Endothelial cell of umbilical vein (primary cell): ENCODE results near the gene NRXN3. TPM values are rescaled to one million over a fixed set of nuclear protein-coding genes. Genes with fewer than 3 reads are reported as not detected.

Experiments used
- BruUV-seq: library from RNA; stranded (reverse); fragments of 400-500 nt; replicated peaks from 2 replicates; lab custom pipeline; 2021; lab: Mats Ljungman, UMichigan
- CTCF ChIA-PET: fragments of 300-600, 350-600 bp; sonication (Branson Sonifier 250); formaldehyde crosslinking; loops from one replicate; lab custom pipeline; 2021; ENCODE audit warnings: antibody characterized with exemption, inconsistent platforms; lab: Charles Lee
- POLR2A ChIA-PET: fragments of 300-600, 350-600 bp; sonication (Branson Sonifier 250); formaldehyde crosslinking; loops from one replicate; lab custom pipeline; 2021; ENCODE audit warnings: antibody characterized with exemption, inconsistent platforms; lab: Charles Lee
- DNase-seq: peaks from one replicate; pipeline ENCODE4 v3.0.0-alpha.2; 2011; ENCODE audit warnings: low read depth, low spot score
- FAIRE-seq: peaks from 2 replicates; lab custom pipeline; 2011; peaks lifted over from hg19 to GRCh38; lab: Jason Lieb, UNC
- H2AFZ ChIP-seq: 2 replicates; pipeline ENCODE4 v1.6.0; 2012; ENCODE audit warnings: low read depth, low read length, control low read depth, inconsistent platforms
- H3K27ac ChIP-seq: 2 replicates; pipeline ENCODE4 v1.5.1; 2011; ENCODE audit warnings: low read depth, mild to moderate bottlenecking, control low read depth, low read length, moderate library complexity; ENCODE audit not compliant: insufficient read depth
- H3K27me3 ChIP-seq, 2 experiments: 2 replicates each; pipeline versions ENCODE4 v1.6.0 to v1.6.1; 2011; ENCODE audit warnings: low read length in 2 of 2, mixed read lengths in 1 of 2; ENCODE audit not compliant: control insufficient read depth in 2 of 2, insufficient read depth in 2 of 2
- H3K36me3 ChIP-seq, 2 experiments: 2 replicates in 1 of 2; 3 replicates in 1 of 2; pipeline ENCODE4 v1.5.1; 2011; ENCODE audit warnings: low read length in 2 of 2, mild to moderate bottlenecking in 1 of 2, moderate library complexity in 1 of 2; ENCODE audit not compliant: control insufficient read depth in 2 of 2, insufficient read depth in 2 of 2; ENCODE audit errors: extremely low read depth in 1 of 2
- H3K4me1 ChIP-seq: 3 replicates; pipeline ENCODE4 v1.5.1; 2011; ENCODE audit warnings: mild to moderate bottlenecking, low read length; ENCODE audit not compliant: control insufficient read depth, insufficient read depth; ENCODE audit errors: extremely low read depth
- H3K4me2 ChIP-seq: 2 replicates; pipeline ENCODE4 v1.6.1; 2011; ENCODE audit warnings: low read length, control low read depth, mixed read lengths; ENCODE audit not compliant: insufficient read depth
- H3K4me3 ChIP-seq, 3 experiments: fragments of 200-600 bp in 1 of 3; sonication (generic), shearing (Covaris generic) in 1 of 3; replicated peaks in 1 of 3; 2 replicates each; pipeline ENCODE4 v1.5.1; 2011 to 2016; ENCODE audit warnings: control low read depth in 3 of 3, low read length in 3 of 3, mild to moderate bottlenecking in 2 of 3, inconsistent platforms in 1 of 3, low read depth in 1 of 3, moderate library complexity in 1 of 3; ENCODE audit not compliant: insufficient read depth in 1 of 3
- H3K79me2 ChIP-seq: 2 replicates; pipeline ENCODE4 v1.6.0; 2012; ENCODE audit warnings: low read length, inconsistent platforms; ENCODE audit not compliant: control insufficient read depth, insufficient read depth
- H3K9ac ChIP-seq: replicated peaks from 2 replicates; pipeline ENCODE3; 2011; ENCODE audit warnings: low read length, control low read depth; ENCODE audit not compliant: insufficient read depth; ENCODE audit errors: extremely low read depth
- H3K9me1 ChIP-seq: replicated peaks from 3 replicates; pipeline ENCODE4 v1.6.0; 2011; ENCODE audit warnings: mild to moderate bottlenecking, low read length; ENCODE audit not compliant: control insufficient read depth, insufficient read depth; ENCODE audit errors: extremely low read depth
- H3K9me3 ChIP-seq: replicated peaks from 2 replicates; pipeline ENCODE4 v1.5.1; 2012; ENCODE audit warnings: low read length, inconsistent platforms; ENCODE audit not compliant: control insufficient read depth, insufficient read depth
- H4K20me1 ChIP-seq: replicated peaks from 2 replicates; pipeline ENCODE3; 2011; ENCODE audit warnings: mild to moderate bottlenecking, low read length; ENCODE audit not compliant: control insufficient read depth, insufficient read depth; ENCODE audit errors: extremely low read depth
- CTCF ChIP-seq, 2 donors: IDR thresholded peaks; 1 replicate in 1 of 2; 2 replicates in 1 of 2; pipeline ENCODE4 v1.5.1; 2011; ENCODE audit warnings: low read length in 2 of 2, mild to moderate bottlenecking in 2 of 2, moderate library complexity in 2 of 2, control low read depth in 1 of 2, inconsistent platforms in 1 of 2, low read depth in 1 of 2; ENCODE audit not compliant: insufficient read depth in 1 of 2; ENCODE audit errors: extremely low read depth in 1 of 2
- EZH2 ChIP-seq: IDR thresholded peaks from 2 replicates; pipeline ENCODE4 v1.6.1; 2012; ENCODE audit warnings: borderline replicate concordance, low read depth, mild to moderate bottlenecking, moderate library complexity, low read length, inconsistent platforms; ENCODE audit not compliant: severe bottlenecking
- FOS ChIP-seq: IDR thresholded peaks from 2 replicates; pipeline ENCODE4 v1.6.1; 2011; ENCODE audit warnings: mild to moderate bottlenecking, low read length, moderate library complexity, borderline replicate concordance; ENCODE audit not compliant: insufficient read depth
- GATA2 ChIP-seq: IDR thresholded peaks from 2 replicates; pipeline ENCODE4 v1.7.0; 2011; ENCODE audit warnings: low read depth, mild to moderate bottlenecking, moderate library complexity, mixed read lengths, low read length; ENCODE audit not compliant: insufficient read length, insufficient read depth
- JUN ChIP-seq: IDR thresholded peaks from 2 replicates; pipeline ENCODE4 v1.6.1; 2011; ENCODE audit warnings: borderline replicate concordance, low read depth; ENCODE audit not compliant: insufficient read length, insufficient read depth
- MAX ChIP-seq: IDR thresholded peaks from 2 replicates; pipeline ENCODE4 v1.6.1; 2011; ENCODE audit not compliant: insufficient read depth, insufficient read length
- MYC ChIP-seq: IDR thresholded peaks from one replicate; pipeline ENCODE4 v1.6.1; 2011; ENCODE audit warnings: mild to moderate bottlenecking, low read depth, low read length
- POLR2A ChIP-seq: IDR thresholded peaks from 2 replicates; pipeline ENCODE4 v1.6.1; 2012; ENCODE audit warnings: low read depth, mild to moderate bottlenecking, control low read depth, low read length
- POLR2AphosphoS5 ChIP-seq: IDR thresholded peaks from 2 replicates; pipeline ENCODE4 v1.6.1; 2012; ENCODE audit warnings: low read depth, mild to moderate bottlenecking, control low read depth, low read length, moderate library complexity; ENCODE audit not compliant: insufficient read depth
- dilution Hi-C: fragments of 300-500 bp; cut with MboI; formaldehyde crosslinking; loops from one replicate; pipeline ENCODE4 v1.15.0; 2019; ENCODE audit warnings: low sequenced_read_pairs; ENCODE audit not compliant: extremely low pct_ligation_motif_present
- intact Hi-C: fragments of 100-400 bp; cut with micrococcal nuclease; formaldehyde crosslinking; loops from one replicate; pipeline ENCODE4 v1.10.0; 2022
- polyA plus RNA-seq, 4 experiments: library from polyadenylated mRNA; depleted of rRNA in 3 of 4; stranded (reverse) in 3 of 4; unstranded in 1 of 4; fragments of >200 nt; gene quantifications; 2 replicates each; pipeline versions ENCODE4 v1.2.1 to v1.2.3, GENCODE V29; 2011 to 2012; ENCODE audit warnings: missing spikeins in 1 of 4
- total RNA-seq: library from RNA; stranded (reverse); gene quantifications from 2 replicates; pipeline ENCODE4 v1.2.3, GENCODE V29; 2021

Gene NRXN3
- total and polyA plus RNA-seq, 2 donors (not counting 3 experiments of a cell fraction or from before 2014, with no cell fraction given), result 0.72 to 4.2 TPM

DNA sequence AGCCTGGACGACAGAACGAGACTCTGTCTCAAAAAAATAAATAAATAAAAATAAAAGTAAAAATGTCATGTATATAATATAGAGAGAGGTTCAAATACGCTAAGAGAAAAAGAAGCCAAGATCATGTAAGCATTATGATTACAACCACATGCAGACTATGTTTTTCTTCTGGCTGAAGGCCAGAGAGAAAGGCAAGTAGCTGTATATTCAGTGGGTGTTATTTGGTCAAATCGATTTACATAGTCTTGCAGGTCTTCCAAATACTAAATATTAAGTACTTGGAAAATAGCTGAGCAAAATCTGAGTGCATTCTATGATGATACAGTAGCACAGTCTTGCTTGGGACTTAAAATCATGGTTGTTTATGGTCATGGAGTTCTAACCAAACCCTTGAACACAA is 1283.1 kb downstream of the NRXN3 start:
- no peaks in the 10 kb centered on the region for H3K27me3 ChIP-seq
- H3K27ac ChIP-seq, result no peak overlapping the region
- no peaks in the 10 kb centered on the region for H3K36me3 ChIP-seq
- H3K4me3 ChIP-seq, result no peak overlapping the region
- no peak overlapping the region for H3K9ac ChIP-seq
- BruUV-seq, result no TSS peak
- CTCF ChIA-PET, result no interaction called here
- no peak overlapping the region for H2AFZ ChIP-seq
- intact Hi-C loops (no loop called here), dilution Hi-C loops (no loop called here)
- H3K9me1 ChIP-seq, result no peaks in the 10 kb centered on the region
- H3K79me2 ChIP-seq, result no peaks in the 10 kb centered on the region
- H3K4me1 ChIP-seq, result no peaks in the 10 kb centered on the region
- H3K9me3 ChIP-seq, result no peaks in the 10 kb centered on the region
- no peak overlapping the region for H3K4me2 ChIP-seq
- DNase-seq (no peak), FAIRE-seq (no peak)
- POLR2A ChIA-PET, result no interaction called here
- TF ChIP-seq POLR2A, result no peak
- no peak for TF ChIP-seq MYC
- no peak for TF ChIP-seq POLR2AphosphoS5
- no peak for TF ChIP-seq FOS
- TF ChIP-seq GATA2, result no peak
- no peak for TF ChIP-seq MAX
- no peak for TF ChIP-seq JUN
- TF ChIP-seq EZH2, result no peak
- no peak for TF ChIP-seq CTCF (IDR thresholded peaks at IDR 0.05; ENCODE audit: extremely low read depth in 1 of 2, insufficient read depth in 1 of 2, low read depth in 1 of 2, low read length in 2 of 2)
- no peaks in the 10 kb centered on the region for H4K20me1 ChIP-seq
